Activated CD8-positive, alpha-beta memory T cell treated with anti-CD3 and anti-CD28 coated beads for 48 hours (primary cell): Measurements from ENCODE around the gene CCDC89.
"Not testable (repeated sequence)": the region's sequence is repeated elsewhere in the genome, so short reads cannot be mapped to it uniquely, and the experiment has no call there.

ENCODE experiments used
- DNase-seq, 3 experiments: peaks; one replicate each; pipeline ENCODE4 v3.0.0-alpha.2; 2020; ENCODE audit warnings: low read depth in 2 of 3, low spot score in 2 of 3

The CCDC89 gene

GRCh38 chr11:85694385-85694980, 8.5 kb upstream of the CCDC89 start:
- no peak for DNase-seq

DNA sequence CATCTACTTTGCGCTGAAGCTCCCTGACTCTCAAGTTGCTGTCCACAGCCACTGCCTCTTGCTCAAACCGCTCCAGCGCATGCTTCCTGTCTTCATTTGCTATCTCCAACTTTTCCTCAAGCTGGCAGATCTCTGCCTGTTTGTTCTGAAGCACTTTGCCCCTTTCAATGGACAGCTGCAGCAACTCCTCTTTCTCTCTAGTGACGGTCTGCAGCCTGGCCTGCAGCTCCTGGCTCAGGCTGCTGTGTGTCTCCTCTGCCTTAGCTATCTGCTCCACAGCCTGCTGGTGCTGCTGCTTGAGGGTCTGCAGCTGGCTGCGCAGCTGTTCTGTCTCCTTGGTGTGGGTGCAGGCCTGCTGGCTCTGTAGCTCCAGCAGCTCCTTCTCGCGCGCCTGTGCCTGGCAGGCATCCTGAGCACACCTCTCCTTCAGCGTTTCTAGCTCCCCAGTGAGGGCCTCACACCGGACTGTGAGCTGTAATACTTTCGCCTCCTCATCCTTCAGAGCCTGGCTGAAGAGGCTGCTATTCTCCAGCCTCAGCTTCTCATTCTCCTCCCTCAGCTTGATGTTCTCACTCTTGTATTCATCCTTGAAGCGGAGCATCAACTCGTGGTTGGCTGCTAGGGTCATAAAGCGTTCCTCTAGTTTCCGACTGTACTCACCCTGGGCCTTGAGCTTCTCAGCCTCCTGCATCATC, 723 bp downstream of the CCDC89 start:
- DNase-seq: no peak

GRCh38 chr11:85682330-85683305, 3.4 kb downstream of the CCDC89 start:
- DNase-seq: peak; percentile 45 to 49 (median 47)

GRCh38 chr11:85680897-85681296, 5.1 kb downstream of the CCDC89 start:
- no peak for DNase-seq

- no peak for DNase-seq
These were observed 6.4 kb downstream of the CCDC89 start for GRCh38 chr11:85679576-85679975.

- no peak for DNase-seq
These were observed 12.6 kb downstream of the CCDC89 start for GRCh38 chr11:85673393-85673792.

- DNase-seq: no peak
These were observed 13.7 kb downstream of the CCDC89 start for GRCh38 chr11:85672105-85672902.

DNA sequence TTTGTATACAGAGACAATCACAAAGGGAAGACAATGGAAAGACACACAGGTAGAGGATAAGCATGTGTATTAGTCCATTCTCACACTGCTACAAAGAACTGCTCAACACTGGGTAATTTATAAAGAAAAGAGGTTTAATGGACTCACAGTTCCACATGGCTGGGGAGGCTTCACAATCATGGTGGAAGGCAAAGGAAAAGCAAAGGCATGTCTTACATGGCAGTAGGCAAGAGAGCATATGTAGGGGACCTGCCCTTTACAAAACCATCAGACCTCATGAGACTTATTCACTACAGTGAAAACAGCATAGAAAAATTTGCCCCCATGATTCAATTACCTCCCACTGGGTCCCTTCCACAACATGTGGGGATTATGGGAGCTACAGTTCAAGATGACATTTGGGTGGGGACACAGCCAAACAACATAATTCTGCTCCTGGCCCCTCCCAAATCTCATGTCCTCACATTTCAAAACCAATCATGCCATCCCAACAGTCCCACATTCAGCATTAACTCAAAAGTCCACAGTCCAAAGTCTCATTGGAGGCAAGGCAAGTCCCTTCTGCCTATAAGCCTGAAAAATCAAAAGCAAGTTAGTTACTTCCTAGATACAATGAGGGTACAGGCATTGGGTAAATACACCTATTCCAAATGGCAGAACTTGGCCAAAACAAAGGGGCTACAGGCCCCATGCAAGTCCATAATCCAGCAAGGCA, 14.9 kb downstream of the CCDC89 start:
- DNase-seq: not testable (repeated sequence)

GRCh38 chr11:85668157-85668556, 17.8 kb downstream of the CCDC89 start:
- no peak for DNase-seq

GRCh38 chr11:85666687-85667086, 19.3 kb downstream of the CCDC89 start:
- DNase-seq: no peak

DNA sequence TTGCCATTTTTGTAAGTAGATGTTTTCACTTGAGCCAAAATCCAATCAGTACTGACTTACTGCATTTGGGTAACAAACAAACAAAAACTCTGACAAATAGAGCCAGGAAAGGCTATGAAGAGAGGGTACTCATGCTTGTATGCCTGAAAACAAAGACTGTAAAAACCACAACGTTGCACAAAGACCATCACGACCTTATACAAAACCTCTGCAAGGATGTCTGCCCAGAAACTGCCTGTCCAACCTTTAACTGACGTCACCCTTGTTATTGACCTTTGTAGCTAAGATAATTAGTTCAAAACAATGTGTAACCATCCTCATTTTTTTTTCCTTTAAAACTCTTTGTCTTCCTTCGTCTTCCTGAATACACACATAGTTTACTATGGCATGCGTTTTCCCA, 20.3 kb downstream of the CCDC89 start:
- DNase-seq: no peak

GRCh38 chr11:85664615-85665481, 21.1 kb downstream of the CCDC89 start, which contains the start of gene CREBZF:
Gene CREBZF, minus strand, starts transcription at chr11:85665129. Its CDS starts 254 bp downstream, at chr11:85664875.
- peak; percentile 85 to 97 (median 89) for DNase-seq

DNA sequence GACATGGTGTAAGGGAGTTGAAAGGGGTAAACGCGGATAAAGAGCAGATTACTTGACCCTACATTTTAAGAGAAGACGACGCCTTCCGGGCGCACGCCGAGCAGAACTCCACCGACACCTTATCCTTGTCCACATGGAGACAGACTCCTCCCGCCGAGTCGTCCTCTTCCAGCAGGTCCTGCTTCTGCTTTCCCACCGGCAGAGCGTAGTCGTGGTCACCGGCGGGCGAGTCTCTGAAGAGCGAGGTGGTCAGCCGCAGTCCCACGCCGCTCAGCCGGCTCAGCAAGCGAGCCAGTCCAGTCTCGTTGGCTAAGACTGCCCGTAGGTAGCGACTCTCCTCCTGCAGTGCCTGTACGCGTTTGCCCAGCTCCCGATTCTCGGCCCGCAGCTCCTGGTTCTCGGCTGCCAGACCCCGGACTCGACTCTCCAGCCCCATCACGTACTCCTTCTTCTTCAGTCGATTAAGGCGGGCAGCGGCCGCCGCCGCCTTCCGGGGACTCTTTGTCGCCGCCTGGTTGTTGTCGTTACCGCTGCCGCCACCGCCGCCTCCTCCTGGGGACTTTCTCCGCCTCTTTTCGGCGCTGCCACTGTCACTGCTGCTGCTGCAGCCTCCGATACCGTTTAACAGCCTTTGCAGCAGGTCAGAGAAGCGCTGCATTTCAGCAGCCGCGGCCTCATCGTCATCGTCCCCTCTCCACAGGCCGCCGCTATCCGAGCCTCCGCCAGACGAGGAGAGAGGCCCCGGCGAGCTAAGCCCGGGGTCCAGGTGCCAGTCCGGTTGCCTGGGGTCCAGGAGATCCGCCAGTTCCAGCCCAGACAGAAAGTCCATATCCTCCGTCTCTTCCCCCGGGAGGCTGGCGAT, 22.0 kb downstream of the CCDC89 start:
- DNase-seq: peak; percentile 61 to 79 (median 71)

- DNase-seq: no peak
These were observed 22.8 kb downstream of the CCDC89 start for GRCh38 chr11:85663080-85663752.

DNA sequence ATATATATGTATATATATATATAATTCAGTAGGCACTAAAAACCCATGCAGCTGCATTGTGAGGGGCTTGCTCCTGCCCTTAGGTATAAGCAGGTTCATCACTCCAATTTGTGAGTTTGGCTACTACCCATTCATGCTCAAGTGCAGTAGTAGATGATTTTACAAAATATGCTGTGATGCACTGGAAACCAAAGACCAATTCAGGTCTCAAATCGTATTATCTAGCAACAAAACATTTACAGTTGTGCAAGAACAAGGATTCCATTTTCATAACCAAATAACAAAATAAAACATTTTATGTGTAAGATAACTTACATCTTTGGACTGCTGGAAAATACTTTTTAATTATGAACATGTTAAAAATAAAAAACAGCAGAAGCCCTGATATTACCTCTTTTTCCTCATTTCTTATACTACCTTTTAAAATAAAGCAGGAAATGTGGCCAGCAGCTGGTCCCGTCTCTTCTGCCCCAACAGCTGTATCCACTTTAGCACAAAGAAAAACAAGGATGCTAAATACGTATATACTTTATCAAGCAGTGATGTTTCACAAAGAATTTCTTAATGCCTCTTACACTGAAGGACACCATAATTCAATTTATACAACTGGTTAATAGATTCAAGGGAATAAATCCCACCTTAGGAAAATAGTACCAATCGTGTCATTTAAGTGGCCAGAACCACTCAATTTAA, 23.9 kb downstream of the CCDC89 start:
- no peak for DNase-seq

DNA sequence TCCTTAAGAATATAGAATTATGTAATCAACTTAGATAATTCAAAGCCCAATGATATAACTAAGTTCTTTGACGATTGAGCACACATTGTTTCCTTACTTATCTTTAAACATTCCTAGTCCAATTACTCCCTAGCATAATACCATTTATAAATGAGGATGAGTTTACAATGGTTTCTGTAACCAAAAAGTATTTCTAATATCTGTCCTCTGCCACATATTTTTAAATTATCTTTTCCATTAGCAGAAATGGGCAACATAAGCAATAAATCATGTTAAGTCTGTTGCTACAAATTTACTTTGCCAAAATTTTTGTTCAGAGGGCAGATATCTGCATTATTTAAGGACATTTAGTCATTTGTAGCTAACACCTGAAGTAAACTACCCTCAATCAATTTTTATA, 27.8 kb downstream of the CCDC89 start:
- no peak for DNase-seq

GRCh38 chr11:85656777-85657176, 29.2 kb downstream of the CCDC89 start:
- no peak for DNase-seq
